OCI-LY1 (cell line): ENCODE data around the gene OFD1.

ENCODE experiments used
- H2AFZ ChIP-seq: fragments of 200-600 bp; sonication (generic), shearing (Covaris generic); 2 replicates; pipeline ENCODE4 v1.6.0; 2014; ENCODE audit warnings: antibody characterized with exemption, mild to moderate bottlenecking, low read length
- H3F3A ChIP-seq: fragments of 200-600 bp; sonication (generic), shearing (Covaris generic); 2 replicates; pipeline ENCODE4 v1.6.0; 2014; ENCODE audit warnings: mild to moderate bottlenecking, antibody characterized with exemption, low read length, moderate library complexity; ENCODE audit not compliant: insufficient read depth
- H3K27ac ChIP-seq: fragments of 200-600 bp; sonication (generic); 2 replicates; pipeline ENCODE4 v1.5.1; 2014; ENCODE audit warnings: low read length, mixed run types, mild to moderate bottlenecking, low read depth; ENCODE audit not compliant: poor library complexity, severe bottlenecking
- H3K27me3 ChIP-seq: fragments of 200-600 bp; sonication (generic); 2 replicates; pipeline ENCODE4 v1.6.0; 2014; ENCODE audit warnings: antibody characterized with exemption, mild to moderate bottlenecking, low read length, moderate library complexity; ENCODE audit not compliant: insufficient read depth
- H3K36me3 ChIP-seq: fragments of 200-600 bp; sonication (generic); 2 replicates; pipeline ENCODE4 v1.6.1; 2014; ENCODE audit warnings: mild to moderate bottlenecking, antibody characterized with exemption, low read length, moderate library complexity, mixed read lengths; ENCODE audit not compliant: insufficient read depth
- H3K4me1 ChIP-seq: fragments of 200-600 bp; sonication (generic); 2 replicates; pipeline ENCODE4 v1.5.1; 2014; ENCODE audit warnings: mild to moderate bottlenecking, low read length, moderate library complexity; ENCODE audit not compliant: insufficient read depth, severe bottlenecking
- H3K4me2 ChIP-seq: fragments of 200-600 bp; sonication (generic), shearing (Covaris generic); 2 replicates; pipeline ENCODE4 v1.6.1; 2014; ENCODE audit warnings: low read length
- H3K4me3 ChIP-seq: fragments of 200-600 bp; sonication (generic); 2 replicates; pipeline ENCODE4 v1.5.1; 2014; ENCODE audit warnings: low read length, low read depth, mild to moderate bottlenecking, mixed read lengths; ENCODE audit not compliant: poor library complexity, severe bottlenecking
- H3K79me2 ChIP-seq: fragments of 200-600 bp; shearing (Covaris generic); 2 replicates; pipeline ENCODE4 v1.6.1; 2016; ENCODE audit warnings: mixed run types, low read length, mixed read lengths; ENCODE audit not compliant: insufficient read depth
- H3K9ac ChIP-seq: fragments of 200-600 bp; sonication (generic), shearing (Covaris generic); 2 replicates; pipeline ENCODE4 v1.6.1; 2014; ENCODE audit warnings: mild to moderate bottlenecking, low read length, mixed read lengths
- H3K9me2 ChIP-seq: fragments of 200-600 bp; sonication (generic), shearing (Covaris generic); 2 replicates; pipeline ENCODE4 v1.6.1; 2014; ENCODE audit warnings: low read depth, mild to moderate bottlenecking, low read length, mixed read lengths
- H3K9me3 ChIP-seq: fragments of 200-600 bp; shearing (Covaris generic); 2 replicates; pipeline ENCODE4 v1.6.1; 2014; ENCODE audit warnings: low read length, mixed read lengths
- H4K20me1 ChIP-seq: fragments of 200-600 bp; sonication (generic), shearing (Covaris generic); 2 replicates; pipeline ENCODE4 v1.6.0; 2016; ENCODE audit warnings: mild to moderate bottlenecking, low read length; ENCODE audit not compliant: insufficient read depth
- CTCF ChIP-seq: fragments of 200-600 bp; sonication (generic), shearing (Covaris generic); IDR thresholded peaks from 2 replicates; pipeline ENCODE4 v1.5.1; 2017; ENCODE audit warnings: mild to moderate bottlenecking, antibody characterized with exemption, low read length, moderate library complexity, mixed read lengths
- EZH2 ChIP-seq: fragments of 200-600 bp; sonication (generic), shearing (Covaris generic); IDR thresholded peaks from 2 replicates; pipeline ENCODE4 v1.8.0; 2017; ENCODE audit warnings: borderline replicate concordance, mixed run types, mild to moderate bottlenecking, antibody characterized with exemption, low read length, moderate library complexity, mixed read lengths

The OFD1 gene

GRCh38 chrX:13756381-13756780 lies 21.8 kb downstream of the OFD1 start:
- TF ChIP-seq CTCF (no peak), EZH2 (no peak)
- no peak overlapping the region for H3K27ac ChIP-seq

GRCh38 chrX:13759152-13759718 lies 24.7 kb downstream of the OFD1 start:
- Histone ChIP-seq H3K27ac (peak overlapping the region; percentile 80), H3K9me2 (no peaks in the 10 kb centered on the region), H3K9me3 (no peaks in the 10 kb centered on the region), H3F3A (no peaks in the 10 kb centered on the region), H3K9ac (peak overlapping the region; percentile 16; the same call in 1 of the 2 replicates), H4K20me1 (no peaks in the 10 kb centered on the region), H3K27me3 (no peaks in the 10 kb centered on the region), H3K4me2 (no peak overlapping the region; the same call in 1 of the 2 replicates), H3K4me3 (no peak overlapping the region), H2AFZ (no peak overlapping the region), H3K36me3 (peaks cover 91% of the 10 kb centered on the region), H3K4me1 (peaks cover 25% of the 10 kb centered on the region), H3K79me2 (no peaks in the 10 kb centered on the region)
- TF ChIP-seq CTCF (no peak), EZH2 (no peak)

More at GRCh38 chrX:13756381-13756780, 21.8 kb downstream of the OFD1 start:
- H3K79me2 ChIP-seq: no peaks in the 10 kb centered on the region
- H3K4me3 ChIP-seq: no peak overlapping the region
- no peak overlapping the region for H2AFZ ChIP-seq
- H3K4me2 ChIP-seq: no peak overlapping the region
- peaks cover 38% of the 10 kb centered on the region for H3K4me1 ChIP-seq
- H3K27me3 ChIP-seq: no peaks in the 10 kb centered on the region
- H3K9ac ChIP-seq: no peak overlapping the region
- no peaks in the 10 kb centered on the region for H3K9me3 ChIP-seq
- H3F3A ChIP-seq: no peaks in the 10 kb centered on the region
- H3K36me3 ChIP-seq: peaks cover 88% of the 10 kb centered on the region
- no peaks in the 10 kb centered on the region for H3K9me2 ChIP-seq
- H4K20me1 ChIP-seq: no peaks in the 10 kb centered on the region

- H3K4me1 ChIP-seq: peaks cover 21% of the 10 kb centered on the region
- H3K36me3 ChIP-seq: peaks cover 93% of the 10 kb centered on the region
- no peaks in the 10 kb centered on the region for H3K9me2 ChIP-seq
- H4K20me1 ChIP-seq: no peaks in the 10 kb centered on the region
- no peaks in the 10 kb centered on the region for H3K79me2 ChIP-seq
- no peak overlapping the region for H3K9ac ChIP-seq
- no peaks in the 10 kb centered on the region for H3K9me3 ChIP-seq
- H3K4me3 ChIP-seq: no peak overlapping the region
- no peak for TF ChIP-seq EZH2
- TF ChIP-seq CTCF: no peak
- H3F3A ChIP-seq: no peaks in the 10 kb centered on the region
- H3K27ac ChIP-seq: no peak overlapping the region
- no peak overlapping the region for H3K4me2 ChIP-seq
- no peak overlapping the region for H2AFZ ChIP-seq
- no peaks in the 10 kb centered on the region for H3K27me3 ChIP-seq
Measured at GRCh38 chrX:13760426-13760825, 25.9 kb downstream of the OFD1 start.
